Activated T-cell treated with anti-CD3 and anti-CD28 coated beads, Interleukin-2, amount 50 U/mL, for 4 hours (primary cell): Measurements from ENCODE around the gene PLSCR3. TPM values are rescaled to one million over a fixed set of nuclear protein-coding genes. Genes with fewer than 3 reads are reported as not detected.

ENCODE experiments used
- ATAC-seq, 2 donors: fragments of 200-7000 bp; cut with Tn5 transposase; one replicate each; pipeline ENCODE4 v1.10.0; 2021
- DNase-seq: peaks from one replicate; pipeline ENCODE4 v3.0.0-alpha.2; 2020
- H3K27me3 Mint-ChIP-seq: one replicate; pipeline ENCODE4 v1.8.0; 2021; ENCODE audit warnings: low read depth, mixed read lengths
- H3K36me3 Mint-ChIP-seq: one replicate; pipeline ENCODE4 v1.8.0; 2022; ENCODE audit warnings: mixed read lengths; ENCODE audit not compliant: insufficient read depth
- H3K4me1 Mint-ChIP-seq: one replicate; pipeline ENCODE4 v1.8.0; 2021; ENCODE audit warnings: low read depth, mixed read lengths
- H3K4me3 Mint-ChIP-seq: one replicate; pipeline ENCODE4 v1.8.0; 2021; ENCODE audit warnings: mild to moderate bottlenecking, moderate library complexity, mixed read lengths
- H3K9me3 Mint-ChIP-seq: one replicate; pipeline ENCODE4 v1.8.0; 2021; ENCODE audit warnings: mixed read lengths
- total RNA-seq, 3 donors: library from RNA; stranded (reverse); gene quantifications; one replicate each; pipeline ENCODE4 v1.2.1, GENCODE V29; 2021

The PLSCR3 gene
- 10 to 100 TPM; 67.7 to 69.1 (median 68.9) TPM for total RNA-seq

DNA sequence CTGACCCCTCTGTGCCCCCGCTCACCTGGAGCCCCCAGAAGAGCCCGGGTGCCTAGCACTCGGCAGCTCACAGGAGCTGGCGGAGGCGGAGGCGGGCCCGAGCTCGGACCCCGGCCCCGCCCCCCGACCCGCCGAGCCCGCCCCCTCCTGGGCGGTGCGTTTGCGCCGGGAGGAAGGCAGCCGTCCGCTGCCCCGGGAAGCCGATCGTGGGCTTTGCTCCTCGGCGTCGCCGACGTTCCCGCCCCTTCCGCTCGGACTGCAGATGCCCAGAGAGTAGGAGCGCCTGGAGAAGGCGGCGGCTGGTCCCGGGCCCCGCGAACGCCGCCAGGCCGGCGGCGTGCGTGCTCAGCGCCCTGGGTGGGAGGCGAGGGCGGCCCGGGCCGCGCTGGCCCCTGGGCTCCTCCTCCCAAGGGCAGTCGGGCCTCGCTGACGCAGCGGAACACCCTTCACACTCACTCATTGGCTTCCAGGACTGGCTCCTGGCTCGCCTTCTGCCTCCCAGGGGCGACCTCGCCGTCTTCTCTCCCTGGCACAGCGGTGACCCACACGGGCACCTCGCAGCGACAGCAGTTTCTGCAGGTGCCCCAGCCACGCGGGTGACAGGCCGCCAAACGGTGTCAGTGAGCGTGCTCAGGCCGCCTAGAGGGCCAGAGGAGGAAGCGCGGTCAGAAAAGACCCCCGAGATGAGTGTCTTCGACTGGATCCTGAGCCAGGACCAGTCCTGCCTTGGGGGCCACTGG, at the start of gene PLSCR3:
PLSCR3 (minus strand) TSS at position 74 of the 740 bp plus-strand sequence. CDS start 415 bp downstream, outside the sequence.
- DNase-seq, result peak; percentile 76
- H3K27me3 Mint-ChIP-seq, result no peaks in the 10 kb centered on the region
- peaks cover 8% of the 10 kb centered on the region for H3K36me3 Mint-ChIP-seq
- H3K4me3 Mint-ChIP-seq, result peak within 1 kb of the TSS; percentile 92
- no peaks in the 10 kb centered on the region for H3K9me3 Mint-ChIP-seq
- ATAC-seq, result peak; percentile 91 to 92
- peaks cover 30% of the 10 kb centered on the region for H3K4me1 Mint-ChIP-seq

DNA sequence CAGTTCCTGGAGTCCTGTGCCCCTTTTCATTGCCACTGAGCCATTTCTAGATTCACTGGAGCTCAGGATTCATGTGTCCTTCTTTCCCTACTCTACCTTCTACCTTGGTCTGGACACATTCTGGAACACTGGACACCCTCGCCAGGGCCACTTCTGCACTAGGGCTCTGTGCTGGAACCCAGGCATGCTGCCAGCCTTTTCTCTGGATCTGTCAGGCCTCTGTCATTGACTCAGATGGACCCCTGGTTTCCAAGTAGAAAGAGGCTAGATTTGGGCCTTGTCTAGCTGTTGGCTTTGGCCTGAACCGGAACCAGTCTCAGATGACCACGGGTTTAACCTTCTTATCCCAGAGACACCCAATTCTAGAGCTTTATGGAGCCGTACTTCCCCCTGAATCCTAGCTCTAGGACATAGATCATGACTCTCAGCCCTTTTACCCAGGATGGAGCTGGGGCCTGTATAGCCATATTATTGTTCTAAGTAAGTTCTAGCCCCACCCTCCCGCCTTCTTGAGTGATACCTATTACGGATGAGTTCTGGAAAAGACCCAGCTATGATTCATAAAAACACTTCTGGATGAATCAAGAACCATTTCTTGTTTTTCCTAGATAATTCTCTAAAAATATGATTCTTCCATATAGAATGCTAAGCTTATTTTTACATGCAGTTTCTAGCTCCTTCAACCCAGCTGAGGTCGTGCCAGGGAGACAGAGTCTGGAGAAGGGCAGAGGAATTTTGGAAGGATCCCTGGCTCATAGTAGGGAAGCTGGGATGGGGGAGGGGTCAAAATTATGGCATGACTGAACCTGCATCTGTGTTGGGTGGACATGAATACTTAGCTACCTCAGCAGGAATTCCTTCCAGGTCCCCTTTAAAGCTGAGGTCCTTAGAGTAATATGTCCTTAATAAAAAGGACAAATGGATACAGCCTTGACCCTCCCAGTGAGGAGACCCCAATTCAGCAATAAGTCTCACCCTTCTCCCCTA, 49.5 kb upstream of the PLSCR3 start:
- H3K9me3 Mint-ChIP-seq, result no peaks in the 10 kb centered on the region

DNA sequence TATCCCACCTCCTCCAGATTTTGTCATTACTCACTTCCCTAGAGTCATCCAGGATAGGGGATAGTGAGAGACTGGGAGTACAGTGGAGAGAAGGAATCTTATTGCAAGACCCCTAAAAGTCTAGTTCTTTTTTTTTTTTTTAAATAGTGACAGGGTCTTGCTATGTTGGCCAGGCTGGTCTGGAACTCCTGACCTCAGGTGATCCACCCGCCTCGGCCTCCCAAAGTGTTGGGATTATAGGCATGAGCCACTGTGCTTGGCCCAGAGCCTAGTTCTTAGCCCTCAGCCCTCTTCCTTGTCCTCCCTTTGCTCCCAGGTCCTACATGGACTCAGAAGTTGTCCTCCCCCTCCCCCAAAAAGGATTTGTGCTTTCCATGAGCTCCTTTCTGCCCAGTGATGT, 47.8 kb upstream of the PLSCR3 start:
- H3K9me3 Mint-ChIP-seq, result no peaks in the 10 kb centered on the region
- DNase-seq (no peak), ATAC-seq (no peak)
- no peaks in the 10 kb centered on the region for H3K36me3 Mint-ChIP-seq
- no peak overlapping the region for H3K4me3 Mint-ChIP-seq
- peaks cover 68% of the 10 kb centered on the region for H3K27me3 Mint-ChIP-seq
- peaks cover 37% of the 10 kb centered on the region for H3K4me1 Mint-ChIP-seq

More for the DNA sequence above, 49.5 kb upstream of the PLSCR3 start:
- Mint-ChIP-seq H3K27me3 (peaks cover 72% of the 10 kb centered on the region), H3K36me3 (peaks cover 2% of the 10 kb centered on the region), H3K4me1 (peaks cover 30% of the 10 kb centered on the region), H3K4me3 (no peak overlapping the region)
- DNase-seq (no peak), ATAC-seq (no peak)

DNA sequence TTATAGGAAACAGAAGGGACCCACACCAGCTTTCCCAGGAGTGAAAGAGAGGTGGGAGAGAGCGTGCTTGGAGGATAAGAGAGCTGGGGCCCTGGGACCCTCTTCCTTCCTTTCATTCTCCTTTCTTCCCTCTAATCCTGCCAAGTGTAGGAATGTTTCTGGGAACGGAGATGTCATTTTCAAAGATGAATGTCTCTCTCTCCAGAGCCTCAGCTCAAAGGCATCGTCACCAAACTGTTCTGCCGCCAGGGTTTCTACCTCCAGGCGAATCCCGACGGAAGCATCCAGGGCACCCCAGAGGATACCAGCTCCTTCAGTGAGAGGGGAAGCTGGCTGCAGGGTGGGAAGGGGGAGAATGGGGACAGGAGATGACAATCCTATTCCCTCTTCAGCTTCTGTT, 46.9 kb upstream of the PLSCR3 start:
- no peak overlapping the region for H3K4me3 Mint-ChIP-seq
- peaks cover 65% of the 10 kb centered on the region for H3K27me3 Mint-ChIP-seq

DNA sequence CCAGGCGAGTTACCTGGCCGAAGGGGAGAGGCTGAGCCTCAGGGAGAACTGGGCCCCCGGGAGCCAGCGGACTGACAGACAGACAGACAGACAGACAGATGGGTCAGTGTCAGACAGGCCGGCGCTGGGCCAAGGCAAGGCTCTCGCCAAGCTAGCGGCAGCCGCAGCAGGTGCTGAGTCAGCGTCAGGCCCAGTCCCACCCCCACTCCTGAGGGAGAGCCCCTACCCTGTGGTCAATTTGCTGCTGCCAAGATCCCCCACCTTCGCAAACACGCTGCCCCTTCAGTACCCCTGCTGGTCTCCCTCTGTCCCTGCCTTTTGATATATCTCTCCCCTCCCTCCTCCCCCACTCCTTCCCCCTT, 46.5 kb upstream of the PLSCR3 start:
- no peak for ATAC-seq
- H3K9me3 Mint-ChIP-seq, result no peaks in the 10 kb centered on the region
- peaks cover 37% of the 10 kb centered on the region for H3K4me1 Mint-ChIP-seq
- peak overlapping the region; percentile 74 for H3K4me3 Mint-ChIP-seq
- no peak for DNase-seq
- no peaks in the 10 kb centered on the region for H3K36me3 Mint-ChIP-seq
- peaks cover 63% of the 10 kb centered on the region for H3K27me3 Mint-ChIP-seq

More for the DNA sequence above, 46.9 kb upstream of the PLSCR3 start:
- Mint-ChIP-seq H3K9me3 (no peaks in the 10 kb centered on the region), H3K36me3 (no peaks in the 10 kb centered on the region), H3K4me1 (peaks cover 37% of the 10 kb centered on the region)
- DNase-seq (no peak), ATAC-seq (no peak)

DNA sequence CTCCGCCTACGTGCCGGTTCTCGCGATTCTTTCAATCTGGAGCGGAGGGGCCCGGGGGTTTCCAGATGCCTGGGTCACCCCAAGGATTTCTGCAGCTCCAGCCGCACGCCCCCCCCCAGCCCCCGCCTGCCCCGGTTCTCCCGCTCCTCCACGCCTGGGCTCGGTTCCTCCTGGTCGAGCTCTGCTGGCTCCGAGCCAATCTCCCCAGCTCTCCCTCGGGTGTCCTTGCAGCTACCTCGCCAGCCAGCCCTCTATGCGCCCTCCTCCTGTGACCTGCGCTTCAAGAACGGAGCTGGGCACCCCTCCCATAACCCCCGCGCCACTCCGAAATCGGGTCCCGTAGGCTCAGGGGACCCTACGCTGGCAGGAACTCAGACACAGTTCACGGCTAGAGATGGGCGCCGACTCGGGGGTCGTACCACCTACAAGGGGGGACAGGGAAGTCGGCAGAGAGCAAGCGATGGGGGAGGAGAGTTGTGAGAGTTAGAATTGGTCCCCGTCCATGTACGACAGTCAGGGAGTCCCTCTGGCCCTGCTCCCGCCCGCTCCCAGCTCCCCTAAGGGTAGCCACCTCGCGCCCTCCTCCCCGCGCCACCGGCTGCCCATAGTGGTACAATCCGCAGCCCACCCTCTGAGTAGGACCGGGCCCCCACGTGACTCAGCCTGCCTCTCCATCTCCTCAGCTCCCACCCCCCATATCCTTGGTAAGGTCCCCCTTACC, 45.9 kb upstream of the PLSCR3 start:
- DNase-seq (peak; percentile 30), ATAC-seq (no peak)
- Mint-ChIP-seq H3K9me3 (no peaks in the 10 kb centered on the region), H3K36me3 (no peaks in the 10 kb centered on the region), H3K4me1 (peaks cover 34% of the 10 kb centered on the region), H3K27me3 (peaks cover 57% of the 10 kb centered on the region), H3K4me3 (peak overlapping the region; percentile 74)

DNA sequence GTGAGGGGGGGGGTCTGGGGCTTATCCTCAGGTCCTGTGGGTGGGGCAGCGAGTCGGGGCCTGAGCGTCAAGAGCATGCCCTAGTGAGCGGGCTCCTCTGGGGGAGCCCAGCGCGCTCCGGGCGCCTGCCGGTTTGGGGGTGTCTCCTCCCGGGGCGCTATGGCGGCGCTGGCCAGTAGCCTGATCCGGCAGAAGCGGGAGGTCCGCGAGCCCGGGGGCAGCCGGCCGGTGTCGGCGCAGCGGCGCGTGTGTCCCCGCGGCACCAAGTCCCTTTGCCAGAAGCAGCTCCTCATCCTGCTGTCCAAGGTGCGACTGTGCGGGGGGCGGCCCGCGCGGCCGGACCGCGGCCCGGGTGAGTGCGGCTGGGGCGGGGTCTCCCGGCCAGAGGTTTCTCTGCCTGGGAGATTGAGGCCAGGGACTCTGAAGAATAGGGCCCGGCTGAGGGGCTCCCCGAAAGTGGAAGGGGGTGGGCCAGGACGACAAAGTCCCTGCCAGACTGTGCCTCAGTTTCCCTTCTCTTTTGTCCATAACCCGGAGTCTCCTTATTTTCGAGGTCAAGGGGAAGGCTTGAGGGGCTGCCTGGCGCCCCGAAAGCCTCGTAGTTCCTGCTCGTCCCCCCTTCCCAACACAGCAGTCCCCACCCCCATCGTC, 45.3 kb upstream of the PLSCR3 start, which contains the start of gene FGF11:
FGF11 (plus strand) TSS at position 51 of the 651 bp plus-strand sequence; CDS start at position 160, 109 bp downstream.
- Mint-ChIP-seq H3K27me3 (peaks cover 52% of the 10 kb centered on the region), H3K9me3 (no peaks in the 10 kb centered on the region), H3K4me1 (peaks cover 35% of the 10 kb centered on the region), H3K36me3 (no peaks in the 10 kb centered on the region), H3K4me3 (peak within 1 kb of the TSS; percentile 74)
- DNase-seq, result no peak
- no peak for ATAC-seq

DNA sequence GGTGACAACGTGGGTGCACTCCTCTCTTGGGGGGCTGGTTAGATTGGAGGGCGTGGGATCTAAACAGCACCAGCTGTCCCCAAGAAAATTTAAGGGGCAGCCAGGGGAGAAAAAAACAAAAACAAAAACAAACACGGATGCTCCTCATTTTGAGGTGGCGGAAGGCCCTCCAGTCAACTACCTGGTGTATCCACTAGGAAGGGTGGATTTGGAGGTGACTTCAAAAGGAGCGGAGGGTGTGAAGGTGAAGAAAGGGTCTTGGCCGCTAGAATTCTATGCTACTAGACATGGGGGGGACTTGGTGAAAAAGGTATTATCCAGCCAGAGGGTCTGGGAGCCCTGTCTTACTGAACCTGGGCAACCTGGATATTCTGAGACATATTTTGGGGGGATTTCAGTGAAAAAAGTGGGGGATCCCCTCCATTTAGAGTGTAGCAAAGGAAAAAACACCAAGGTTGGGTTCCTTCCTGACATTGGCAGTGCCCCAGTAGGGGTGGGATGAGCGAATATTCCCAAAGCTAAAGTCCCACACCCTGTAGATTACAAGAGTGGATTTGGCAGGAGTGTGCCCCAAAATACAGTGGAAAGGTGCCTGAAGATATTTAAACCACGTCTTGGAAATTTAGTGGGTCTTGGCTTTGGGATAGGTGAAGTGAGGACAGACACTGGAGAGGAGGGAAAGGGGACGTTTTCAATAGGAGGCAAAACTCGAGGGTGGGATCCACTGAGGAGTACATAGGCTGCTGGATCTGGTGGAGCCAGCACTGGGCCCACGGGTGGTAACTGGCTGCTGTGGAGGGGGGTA, 44.5 kb upstream of the PLSCR3 start:
- DNase-seq (no peak), ATAC-seq (no peak)
- H3K9me3 Mint-ChIP-seq, result no peaks in the 10 kb centered on the region
- peaks cover 47% of the 10 kb centered on the region for H3K27me3 Mint-ChIP-seq
- no peaks in the 10 kb centered on the region for H3K36me3 Mint-ChIP-seq
- peaks cover 35% of the 10 kb centered on the region for H3K4me1 Mint-ChIP-seq
- H3K4me3 Mint-ChIP-seq, result peak overlapping the region; percentile 67

DNA sequence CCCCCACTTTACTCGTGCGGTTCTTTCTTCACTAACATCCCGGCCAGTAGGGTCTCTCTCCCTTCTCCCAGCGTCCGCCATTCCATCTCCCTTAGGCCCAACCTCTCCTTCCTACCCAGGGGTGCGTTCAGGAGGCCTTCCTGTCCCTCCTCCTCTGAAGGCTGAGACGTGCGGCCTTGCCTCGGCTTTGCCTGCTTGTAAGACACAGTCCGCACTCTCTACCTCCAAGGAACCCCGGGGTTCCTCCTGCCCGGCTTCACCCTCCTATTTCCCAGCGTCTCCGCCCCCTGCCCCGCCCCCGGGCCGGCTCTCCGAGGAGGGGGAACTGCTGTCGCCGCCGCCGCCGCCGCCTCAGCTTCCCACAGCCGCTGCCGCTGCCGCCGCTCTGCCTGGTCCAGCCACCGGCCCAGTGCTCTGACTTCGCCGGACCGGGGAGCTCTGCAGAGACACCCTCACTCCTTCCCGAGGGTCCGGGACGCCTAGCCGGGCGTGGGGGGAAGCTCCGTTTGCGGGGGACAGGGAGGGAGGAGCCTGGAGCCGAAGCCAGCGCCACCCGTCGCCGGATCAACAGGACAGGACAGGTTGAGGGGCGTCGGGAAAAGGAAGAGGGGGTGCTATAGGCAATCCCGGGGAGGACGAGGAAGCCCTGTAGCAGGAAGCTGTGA, 43.8 kb upstream of the PLSCR3 start:
- Mint-ChIP-seq H3K9me3 (no peaks in the 10 kb centered on the region), H3K4me3 (peak overlapping the region; percentile 67), H3K27me3 (peaks cover 39% of the 10 kb centered on the region), H3K36me3 (no peaks in the 10 kb centered on the region), H3K4me1 (peaks cover 35% of the 10 kb centered on the region)
- ATAC-seq (no peak), DNase-seq (peak; percentile 61)

DNA sequence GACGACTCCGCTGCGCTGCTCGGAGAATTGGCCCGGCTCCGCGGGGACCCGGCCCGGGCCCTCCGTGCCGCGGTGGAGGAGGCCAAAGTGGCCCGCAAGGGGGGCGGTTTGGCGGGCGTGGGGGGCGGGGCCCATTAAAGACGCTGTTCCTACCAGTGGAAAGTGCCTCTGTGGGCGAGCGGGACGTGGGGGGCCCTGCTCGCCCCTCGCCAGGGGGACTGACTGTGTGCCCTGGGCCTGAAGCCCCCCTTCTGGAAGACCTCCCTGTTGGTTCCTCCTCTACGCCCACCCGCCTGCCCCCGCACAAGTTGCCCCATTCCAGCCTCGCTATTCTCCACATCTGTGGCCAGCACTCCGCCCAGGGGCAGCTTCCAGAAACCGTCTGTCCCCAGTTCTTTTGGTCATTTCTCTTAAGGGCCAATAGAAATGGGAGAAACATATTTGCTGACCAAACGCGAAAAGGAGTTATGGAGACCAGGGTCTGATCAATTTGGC, 43.1 kb upstream of the PLSCR3 start:
- peak overlapping the region; percentile 67 for H3K4me3 Mint-ChIP-seq
- H3K4me1 Mint-ChIP-seq, result peaks cover 35% of the 10 kb centered on the region
- ATAC-seq (no peak), DNase-seq (no peak)
- no peaks in the 10 kb centered on the region for H3K9me3 Mint-ChIP-seq
- peaks cover 32% of the 10 kb centered on the region for H3K27me3 Mint-ChIP-seq
- no peaks in the 10 kb centered on the region for H3K36me3 Mint-ChIP-seq

DNA sequence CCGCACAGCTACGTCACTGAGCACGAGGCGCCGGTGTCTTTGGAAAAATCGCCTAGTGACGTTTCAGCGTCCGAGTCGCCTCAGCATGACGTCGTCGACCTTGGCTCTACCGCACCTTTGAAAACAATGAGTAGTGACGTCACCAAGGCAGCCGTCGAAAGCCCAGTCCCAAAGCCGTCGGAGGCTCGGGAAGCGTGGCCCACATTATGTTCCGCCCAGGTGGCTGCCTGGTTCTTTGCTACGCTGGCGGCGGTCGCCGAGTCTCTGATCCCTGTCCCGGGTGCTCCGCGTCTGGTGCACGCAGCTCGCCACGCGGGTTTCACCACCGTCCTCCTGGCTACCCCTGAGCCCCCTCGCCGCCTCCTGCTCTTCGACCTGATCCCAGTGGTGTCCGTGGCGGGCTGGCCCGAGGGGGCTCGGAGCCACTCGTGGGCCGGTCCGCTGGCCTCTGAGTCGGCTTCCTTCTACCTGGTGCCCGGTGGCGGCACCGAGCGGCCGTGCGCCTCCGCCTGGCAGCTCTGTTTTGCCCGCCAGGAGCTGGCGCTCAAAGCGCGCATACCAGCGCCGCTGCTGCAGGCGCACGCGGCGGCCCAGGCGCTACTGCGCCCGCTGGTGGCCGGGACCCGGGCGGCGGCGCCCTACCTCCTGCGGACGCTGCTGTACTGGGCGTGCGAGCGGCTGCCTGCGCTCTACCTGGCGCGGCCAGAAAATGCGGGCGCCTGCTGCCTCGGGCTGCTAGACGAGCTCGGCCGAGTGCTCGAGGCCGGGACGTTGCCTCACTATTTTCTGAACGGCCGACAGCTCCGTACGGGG, 42.4 kb upstream of the PLSCR3 start:
- peak; percentile 75 to 78 for ATAC-seq
- H3K4me1 Mint-ChIP-seq, result peaks cover 35% of the 10 kb centered on the region
- peaks cover 27% of the 10 kb centered on the region for H3K27me3 Mint-ChIP-seq
- H3K36me3 Mint-ChIP-seq, result no peaks in the 10 kb centered on the region
- DNase-seq, result peak; percentile 77
- H3K9me3 Mint-ChIP-seq, result no peaks in the 10 kb centered on the region
- H3K4me3 Mint-ChIP-seq, result peak overlapping the region; percentile 93
